HG02623 (cell line): Measurements from ENCODE around the gene FAM50A.
"Not testable (repeated sequence)": the region's sequence is repeated elsewhere in the genome, so short reads cannot be mapped to it uniquely, and the experiment has no call there.

Experiments used
- ATAC-seq: cut with Tn5 transposase; IDR thresholded peaks from one replicate; pipeline ENCODE4 v1.9.1; 2021; ENCODE audit warnings: moderate library complexity; ENCODE audit not compliant: unreplicated experiment

FAM50A gene

GRCh38 chrX:154443992-154444754 lies at the start of gene FAM50A:
Gene FAM50A (plus strand): TSS chrX:154444141. CDS start chrX:154444236, 95 bp downstream.
- peak; percentile 69 for ATAC-seq

GRCh38 chrX:154396363-154396762 lies 47.6 kb upstream of the FAM50A start:
- not testable (repeated sequence) for ATAC-seq

GRCh38 chrX:154396973-154397887 lies 46.7 kb upstream of the FAM50A start:
- peak; percentile 58 for ATAC-seq

GRCh38 chrX:154397888-154398667 lies 45.9 kb upstream of the FAM50A start, which contains the start of gene RPL10:
Gene RPL10 (plus strand): TSS chrX:154398377. CDS start chrX:154398520, 143 bp downstream.
- peak; percentile 62 for ATAC-seq

- ATAC-seq = no peak
Measured at GRCh38 chrX:154398668-154399526, 45.0 kb upstream of the FAM50A start.

- ATAC-seq = no peak
Measured at GRCh38 chrX:154399527-154400368, 44.2 kb upstream of the FAM50A start.

- not testable (repeated sequence) for ATAC-seq
Measured at GRCh38 chrX:154400369-154400817, 43.5 kb upstream of the FAM50A start.

- ATAC-seq = no peak
Measured at GRCh38 chrX:154401045-154401799, 42.7 kb upstream of the FAM50A start.

GRCh38 chrX:154401918-154402621 lies 41.9 kb upstream of the FAM50A start:
- ATAC-seq = no peak

GRCh38 chrX:154402622-154403127 lies 41.3 kb upstream of the FAM50A start:
- no peak for ATAC-seq

GRCh38 chrX:154403192-154403591 lies 40.7 kb upstream of the FAM50A start:
- ATAC-seq = no peak

- no peak for ATAC-seq
Measured at GRCh38 chrX:154403858-154404257, 40.1 kb upstream of the FAM50A start.

GRCh38 chrX:154404625-154405192 lies 39.2 kb upstream of the FAM50A start:
- no peak for ATAC-seq

GRCh38 chrX:154408659-154409221 lies 35.2 kb upstream of the FAM50A start:
- no peak for ATAC-seq

- no peak for ATAC-seq
Measured at GRCh38 chrX:154409222-154409871, 34.6 kb upstream of the FAM50A start, which contains the start of gene DNASE1L1. Gene DNASE1L1 (minus strand): TSS chrX:154409254. CDS start chrX:154405568, 3,686 bp downstream.

- peak; percentile 44 for ATAC-seq
Measured at GRCh38 chrX:154411981-154412340, 32.0 kb upstream of the FAM50A start.
